DOHH2 (cell line): ENCODE measurements around the gene PALM3.
"Not testable (repeated sequence)": the region's sequence is repeated elsewhere in the genome, so short reads cannot be mapped to it uniquely, and the experiment has no call there.

ENCODE experiments used
- H3F3A ChIP-seq: fragments of 200-600 bp; sonication (generic), shearing (Covaris generic); 2 replicates; pipeline ENCODE4 v1.6.0; 2016; ENCODE audit warnings: antibody characterized with exemption, mild to moderate bottlenecking; ENCODE audit not compliant: control insufficient read depth, insufficient read depth
- H3K27ac ChIP-seq: fragments of 200-600 bp; sonication (generic); 2 replicates; pipeline ENCODE4 v1.5.1; 2014; ENCODE audit warnings: low read depth, mild to moderate bottlenecking, low read length, moderate library complexity
- H3K27me3 ChIP-seq: fragments of 200-600 bp; sonication (generic); 2 replicates; pipeline ENCODE4 v1.6.1; 2014; ENCODE audit warnings: mild to moderate bottlenecking, low read length, mixed read lengths; ENCODE audit not compliant: control insufficient read depth
- H3K36me3 ChIP-seq: fragments of 200-600 bp; sonication (generic); 2 replicates; pipeline ENCODE4 v1.6.1; 2014; ENCODE audit warnings: mild to moderate bottlenecking, low read length, moderate library complexity, mixed read lengths; ENCODE audit not compliant: control insufficient read depth
- H3K4me1 ChIP-seq: fragments of 200-600 bp; sonication (generic); 2 replicates; pipeline ENCODE4 v1.6.1; 2014; ENCODE audit warnings: mild to moderate bottlenecking, low read length, mixed read lengths; ENCODE audit not compliant: control insufficient read depth
- H3K4me2 ChIP-seq: fragments of 200-600 bp; sonication (generic); 2 replicates; pipeline ENCODE4 v1.6.0; 2014; ENCODE audit warnings: mild to moderate bottlenecking, low read length, moderate library complexity
- H3K4me3 ChIP-seq: fragments of 200-600 bp; sonication (generic); 2 replicates; pipeline ENCODE4 v1.5.1; 2014; ENCODE audit warnings: mild to moderate bottlenecking, low read length, mixed read lengths
- H3K79me2 ChIP-seq: fragments of 200-600 bp; sonication (generic); 2 replicates; pipeline ENCODE4 v1.6.1; 2014; ENCODE audit warnings: mild to moderate bottlenecking, low read length, mixed read lengths; ENCODE audit not compliant: control insufficient read depth
- H3K9me2 ChIP-seq: fragments of 200-600 bp; sonication (generic); replicated peaks from 2 replicates; pipeline ENCODE4 v1.6.1; 2014; ENCODE audit warnings: mild to moderate bottlenecking, low read length, mixed read lengths; ENCODE audit not compliant: control insufficient read depth
- H3K9me3 ChIP-seq: fragments of 200-600 bp; sonication (generic); 2 replicates; pipeline ENCODE4 v1.6.1; 2014; ENCODE audit warnings: antibody characterized with exemption, low read length, mixed read lengths; ENCODE audit not compliant: control insufficient read depth, insufficient read depth
- H4K20me1 ChIP-seq: fragments of 200-600 bp; sonication (generic); 2 replicates; pipeline ENCODE4 v1.6.0; 2014; ENCODE audit warnings: low read depth, mild to moderate bottlenecking, antibody characterized with exemption, low read length, moderate library complexity; ENCODE audit not compliant: control insufficient read depth, insufficient read depth
- EZH2phosphoT487 ChIP-seq: fragments of 200-600 bp; sonication (generic); IDR thresholded peaks from 2 replicates; pipeline ENCODE4 v1.6.1; 2017; ENCODE audit warnings: borderline replicate concordance, mild to moderate bottlenecking, antibody characterized with exemption, low read length, moderate library complexity, mixed read lengths
- TF ChIP-seq, protein P1 (sequence below): fragments of 200-600 bp; sonication (generic); IDR thresholded peaks from one replicate; pipeline ENCODE4 v1.5.1; 2014; ENCODE audit warnings: antibody characterized with exemption, mild to moderate bottlenecking, low read depth, low read length; ENCODE audit not compliant: poor library complexity, severe bottlenecking

The PALM3 gene

DNA sequence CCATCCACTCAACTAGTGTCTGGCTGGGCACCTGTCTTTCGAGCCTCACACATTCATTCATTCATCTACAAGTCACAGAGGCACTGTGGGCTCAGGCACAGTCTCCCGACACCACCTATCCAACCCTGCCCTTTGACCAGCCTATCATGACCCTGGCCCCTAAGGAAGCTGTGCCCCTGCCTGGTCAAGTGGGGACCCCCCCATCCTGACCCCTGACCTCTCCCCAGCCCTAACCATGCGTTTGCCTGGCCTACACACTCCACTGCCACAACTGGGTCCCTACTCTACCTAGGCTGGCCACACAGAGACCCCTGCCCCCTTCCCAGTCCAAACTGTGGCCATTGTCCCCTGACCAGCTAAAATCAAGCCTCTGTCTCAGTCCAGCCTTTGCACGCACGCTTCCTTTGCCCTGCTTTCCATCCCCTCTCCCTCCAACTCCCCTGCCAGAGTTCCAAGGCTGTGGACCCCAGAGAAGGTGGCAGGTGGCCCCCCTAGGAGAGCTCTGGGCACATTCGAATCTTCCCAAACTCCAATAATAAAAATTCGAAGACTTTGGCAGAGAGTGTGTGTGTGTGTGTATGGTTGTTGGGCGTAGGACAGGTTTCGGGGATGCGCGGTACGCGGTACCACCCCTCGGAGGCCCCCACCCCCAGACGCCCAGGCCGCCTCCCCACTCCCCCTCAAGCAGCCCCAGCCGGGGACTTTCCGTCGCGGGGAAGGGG, 30.7 kb downstream of the PALM3 start:
- H4K20me1 ChIP-seq = no peaks in the 10 kb centered on the region
- peak overlapping the region; percentile 75 for H3K27ac ChIP-seq
- peaks cover 45% of the 10 kb centered on the region for H3K4me1 ChIP-seq
- no peaks in the 10 kb centered on the region for H3K27me3 ChIP-seq
- H3K9me2 ChIP-seq = no peaks in the 10 kb centered on the region
- peak overlapping the region; percentile 81 for H3K4me3 ChIP-seq
- no peak for TF ChIP-seq EZH2phosphoT487
- TF ChIP-seq, protein P1, sequence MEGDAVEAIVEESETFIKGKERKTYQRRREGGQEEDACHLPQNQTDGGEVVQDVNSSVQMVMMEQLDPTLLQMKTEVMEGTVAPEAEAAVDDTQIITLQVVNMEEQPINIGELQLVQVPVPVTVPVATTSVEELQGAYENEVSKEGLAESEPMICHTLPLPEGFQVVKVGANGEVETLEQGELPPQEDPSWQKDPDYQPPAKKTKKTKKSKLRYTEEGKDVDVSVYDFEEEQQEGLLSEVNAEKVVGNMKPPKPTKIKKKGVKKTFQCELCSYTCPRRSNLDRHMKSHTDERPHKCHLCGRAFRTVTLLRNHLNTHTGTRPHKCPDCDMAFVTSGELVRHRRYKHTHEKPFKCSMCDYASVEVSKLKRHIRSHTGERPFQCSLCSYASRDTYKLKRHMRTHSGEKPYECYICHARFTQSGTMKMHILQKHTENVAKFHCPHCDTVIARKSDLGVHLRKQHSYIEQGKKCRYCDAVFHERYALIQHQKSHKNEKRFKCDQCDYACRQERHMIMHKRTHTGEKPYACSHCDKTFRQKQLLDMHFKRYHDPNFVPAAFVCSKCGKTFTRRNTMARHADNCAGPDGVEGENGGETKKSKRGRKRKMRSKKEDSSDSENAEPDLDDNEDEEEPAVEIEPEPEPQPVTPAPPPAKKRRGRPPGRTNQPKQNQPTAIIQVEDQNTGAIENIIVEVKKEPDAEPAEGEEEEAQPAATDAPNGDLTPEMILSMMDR = no peak
- peaks cover 14% of the 10 kb centered on the region for H3F3A ChIP-seq
- no peaks in the 10 kb centered on the region for H3K9me3 ChIP-seq
- H3K36me3 ChIP-seq = no peaks in the 10 kb centered on the region
- no peaks in the 10 kb centered on the region for H3K79me2 ChIP-seq
- H3K4me2 ChIP-seq = peak overlapping the region; percentile 91

DNA sequence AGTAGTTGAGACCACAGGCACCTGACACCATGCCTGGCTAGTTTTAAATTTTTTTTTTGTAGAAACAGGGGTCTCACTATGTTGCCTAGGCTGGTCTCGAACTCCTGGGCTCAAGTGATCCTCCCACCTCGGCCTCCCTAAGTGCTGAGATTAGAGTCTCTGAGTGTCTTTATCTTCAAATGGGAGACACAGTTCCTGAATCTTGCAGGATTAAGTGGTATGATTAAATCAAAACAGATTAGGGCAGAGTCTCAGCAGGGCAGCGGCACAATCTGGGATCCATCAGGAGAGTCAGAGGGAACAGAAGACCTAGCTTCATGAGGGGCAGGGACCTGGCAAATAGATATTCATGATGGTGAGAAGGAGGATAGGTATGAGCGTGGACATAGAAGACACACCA, 33.0 kb downstream of the PALM3 start:
- H4K20me1 ChIP-seq = no peaks in the 10 kb centered on the region
- H3K9me3 ChIP-seq = no peaks in the 10 kb centered on the region
- peaks cover 14% of the 10 kb centered on the region for H3F3A ChIP-seq
- H3K4me1 ChIP-seq = peaks cover 51% of the 10 kb centered on the region
- no peak for TF ChIP-seq EZH2phosphoT487
- TF ChIP-seq, protein P1 = no peak
- no peaks in the 10 kb centered on the region for H3K27me3 ChIP-seq
- no peaks in the 10 kb centered on the region for H3K79me2 ChIP-seq
- H3K4me2 ChIP-seq = peak overlapping the region; percentile 51
- H3K36me3 ChIP-seq = no peaks in the 10 kb centered on the region
- H3K27ac ChIP-seq = peak overlapping the region; percentile 51
- peak overlapping the region; percentile 24; the same call in 1 of the 2 replicates for H3K4me3 ChIP-seq
- no peaks in the 10 kb centered on the region for H3K9me2 ChIP-seq

DNA sequence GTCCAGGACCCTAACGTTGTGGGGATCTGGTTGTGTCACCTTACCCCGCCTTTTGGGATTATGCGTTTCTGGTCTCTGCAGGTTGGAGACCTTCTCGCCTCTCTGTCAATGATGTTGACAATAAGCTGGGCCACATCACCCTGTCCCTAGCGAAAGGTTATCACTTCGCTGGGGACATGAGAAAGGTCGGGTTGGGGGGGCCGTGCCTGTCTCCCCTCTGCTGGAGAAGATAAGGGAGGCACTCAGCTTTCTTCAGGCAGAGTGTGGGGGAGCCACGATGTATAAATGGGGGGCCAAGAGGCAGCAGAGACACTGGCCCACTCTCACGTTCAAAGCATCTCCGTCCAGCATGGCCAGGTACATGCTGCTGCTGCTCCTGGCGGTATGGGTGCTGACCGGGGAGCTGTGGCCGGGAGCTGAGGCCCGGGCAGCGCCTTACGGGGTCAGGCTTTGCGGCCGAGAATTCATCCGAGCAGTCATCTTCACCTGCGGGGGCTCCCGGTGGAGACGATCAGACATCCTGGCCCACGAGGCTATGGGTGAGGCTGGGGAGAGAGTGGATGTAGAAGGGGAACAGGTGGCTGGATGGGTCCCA, 33.9 kb downstream of the PALM3 start, which contains the start of gene RLN3:
TSS of gene RLN3 (plus strand) at position 293 of the 595 bp plus-strand sequence. CDS start at position 350, 57 bp downstream.
- Histone ChIP-seq H3K9me3 (no peaks in the 10 kb centered on the region), H3K36me3 (no peaks in the 10 kb centered on the region), H3K27me3 (no peaks in the 10 kb centered on the region), H3K4me2 (peak within 1 kb of the TSS; percentile 51), H3K4me3 (peak within 1 kb of the TSS; percentile 24; the same call in 1 of the 2 replicates), H3F3A (peaks cover 19% of the 10 kb centered on the region), H3K79me2 (no peaks in the 10 kb centered on the region), H4K20me1 (no peaks in the 10 kb centered on the region), H3K9me2 (no peaks in the 10 kb centered on the region), H3K4me1 (peaks cover 54% of the 10 kb centered on the region), H3K27ac (peak within 1 kb of the TSS; percentile 51)
- no peak for TF ChIP-seq EZH2phosphoT487
- TF ChIP-seq, protein P1 = no peak

DNA sequence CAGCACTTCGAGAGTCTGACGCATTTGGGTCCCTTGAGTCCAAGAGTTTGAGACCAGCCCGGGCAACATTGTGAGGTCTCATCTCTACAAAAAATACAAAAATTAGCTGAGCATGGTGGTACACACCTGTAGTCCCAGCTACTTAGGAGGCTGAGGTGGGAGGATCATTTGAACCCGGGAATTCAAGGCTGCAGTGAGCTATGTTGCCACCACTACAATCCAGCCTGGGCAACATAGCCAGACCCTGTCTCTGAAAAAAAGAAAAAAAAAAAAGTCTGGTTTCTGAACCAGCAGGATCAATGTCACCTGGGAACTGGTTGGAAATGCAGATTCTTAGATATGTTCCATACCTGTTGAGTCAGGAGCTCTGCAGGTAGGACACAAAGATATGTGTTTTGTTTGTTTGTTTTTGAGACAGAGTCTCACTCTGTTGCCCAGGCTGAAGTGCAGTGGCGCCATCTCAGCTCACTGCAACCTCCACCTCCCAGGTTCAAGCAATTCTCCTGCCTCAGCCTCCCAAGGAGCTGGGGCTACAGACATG, 35.2 kb downstream of the PALM3 start:
- not testable (repeated sequence) for H3K9me2 ChIP-seq, H4K20me1 ChIP-seq, H3K27ac ChIP-seq, H3K4me3 ChIP-seq, H3K4me2 ChIP-seq, H3K9me3 ChIP-seq, H3K36me3 ChIP-seq, H3K27me3 ChIP-seq, H3K79me2 ChIP-seq
- peaks cover 58% of the 10 kb centered on the region for H3K4me1 ChIP-seq
- H3F3A ChIP-seq = peaks cover 19% of the 10 kb centered on the region
